RPMI8226 (cell line): ENCODE data around the gene PRRT2.

ENCODE experiments used
- DNase-seq: peaks from one replicate; pipeline ENCODE4 v3.0.0-alpha.2; 2015

Gene PRRT2

DNA sequence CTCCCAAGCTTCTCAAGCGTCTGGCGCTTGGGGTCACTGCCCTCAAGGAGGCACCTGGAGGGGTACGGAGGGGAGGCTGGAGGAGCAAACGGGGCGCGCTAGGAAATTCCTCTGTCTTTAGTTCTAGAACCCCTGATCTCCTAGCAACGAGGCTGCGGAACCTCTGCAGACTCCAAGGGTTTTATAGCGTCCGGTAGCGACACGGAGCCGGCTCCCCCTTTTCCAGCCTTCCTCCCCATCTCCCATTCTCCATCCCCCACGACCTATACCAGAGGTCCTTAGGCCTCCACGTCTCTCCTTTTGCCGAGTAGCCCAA lies 51.6 kb downstream of the PRRT2 start:
- DNase-seq = no peak

DNA sequence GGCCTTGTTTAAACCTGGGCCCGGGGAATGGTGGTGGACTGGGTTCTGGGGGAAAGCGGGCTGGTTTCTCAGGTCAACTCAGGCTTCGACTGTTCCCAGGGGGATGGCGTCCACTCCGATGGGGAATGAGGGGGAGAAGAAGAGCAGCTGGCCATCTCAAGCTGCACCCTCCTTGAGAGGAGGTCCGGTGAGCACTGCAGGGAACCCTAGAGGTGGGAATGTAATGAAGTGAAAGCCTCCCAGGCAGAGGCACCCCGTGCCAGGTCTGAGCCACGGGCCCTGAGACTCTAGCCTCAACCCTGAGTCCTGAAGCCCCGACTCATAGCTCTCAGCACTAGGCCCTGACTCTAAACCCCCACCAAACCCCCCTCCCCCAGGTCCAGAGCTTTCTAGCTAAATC lies 52.2 kb downstream of the PRRT2 start:
- DNase-seq = no peak
